Prostate gland (tissue), 2 donors: ENCODE measurements around the gene GLIS1. TPM values are rescaled to one million over a fixed set of nuclear protein-coding genes. Genes with fewer than 3 reads are reported as not detected.

Experiments used
- DNase-seq: peaks from one replicate; pipeline ENCODE4 v3.0.0-alpha.2; 2019; ENCODE audit warnings: low spot score
- H3K27ac ChIP-seq, 2 donors: fragments of 200-600 bp; sonication (generic); 2 replicates each; pipeline ENCODE4 v1.5.1; 2017 to 2019
- H3K27me3 ChIP-seq: fragments of 200-600 bp; sonication (generic); replicated peaks from 2 replicates; pipeline ENCODE4 v1.5.1; 2019; ENCODE audit not compliant: insufficient read depth
- H3K36me3 ChIP-seq, 2 donors: fragments of 200-600 bp; sonication (generic); 1 replicate in 1 of 2; 2 replicates in 1 of 2; pipeline versions ENCODE4 v1.5.1 to v1.8.1; 2017 to 2019
- H3K4me1 ChIP-seq: fragments of 200-600 bp; sonication (generic); replicated peaks from 2 replicates; pipeline ENCODE4 v1.5.1; 2019
- H3K4me3 ChIP-seq, 2 donors: fragments of 200-600 bp; sonication (generic); 2 replicates each; pipeline ENCODE4 v1.5.1; 2017 to 2019
- H3K9me3 ChIP-seq: fragments of 200-600 bp; sonication (generic); 2 replicates; pipeline ENCODE4 v1.5.1; 2017
- CTCF ChIP-seq, 4 experiments: fragments of 200-600 bp in 2 of 4; fragments of 450-650 bp in 2 of 4; sonication (generic) in 2 of 4; IDR thresholded peaks; 1 replicate in 3 of 4; 2 replicates in 1 of 4; pipeline ENCODE4 v1.5.1; 2016 to 2019; ENCODE audit warnings: antibody characterized with exemption in 4 of 4, mild to moderate bottlenecking in 2 of 4, moderate library complexity in 2 of 4
- POLR2A ChIP-seq: fragments of 450-650 bp; IDR thresholded peaks from one replicate; pipeline ENCODE4 v1.6.1; 2016; ENCODE audit warnings: antibody characterized with exemption, mild to moderate bottlenecking
- POLR2AphosphoS5 ChIP-seq: sonication (generic); formaldehyde crosslinking; IDR thresholded peaks from one replicate; pipeline ENCODE4 v1.6.1; 2017; ENCODE audit warnings: antibody characterized with exemption
- WGBS: methylation state at CpG from one replicate; pipeline ENCODE4 v1.1.5; 2018; 5-methylcytosine and 5-hydroxymethylcytosine counted together
- intact Hi-C: fragments of 100-400 bp; cut with DNase I; formaldehyde crosslinking; loops from one replicate; pipeline ENCODE4 v1.14.2; 2022
- total RNA-seq, 2 donors: library from RNA; depleted of rRNA; stranded (reverse); fragments of >200 nt; gene quantifications; one replicate each; pipeline ENCODE4 v1.1.0, GENCODE V29; 2016

The GLIS1 gene
- total RNA-seq, 2 donors from 2014 or later: 1.1 to 8.1 TPM

- H3K27ac ChIP-seq: no peak overlapping the region
- intact Hi-C loops: no loop called here
Measured at GRCh38 chr1:53699981-53700380, 39.0 kb downstream of the GLIS1 start.

GRCh38 chr1:53698384-53698980, 40.5 kb downstream of the GLIS1 start:
- H3K36me3 ChIP-seq: no peaks in the 10 kb centered on the region
- H3K9me3 ChIP-seq: no peaks in the 10 kb centered on the region
- WGBS: 44% methylated on average over 7 of the region's 7 CpGs
- no peak overlapping the region for H3K4me3 ChIP-seq
- no peaks in the 10 kb centered on the region for H3K27me3 ChIP-seq
- no peak for DNase-seq
- intact Hi-C loops: no loop called here
- H3K27ac ChIP-seq: peak overlapping the region; percentile 21 to 24
- no peaks in the 10 kb centered on the region for H3K4me1 ChIP-seq
- no peak for TF ChIP-seq POLR2AphosphoS5
- no peak for TF ChIP-seq CTCF (IDR thresholded peaks at IDR 0.05)
- no peak for TF ChIP-seq POLR2A

More at GRCh38 chr1:53699981-53700380, 39.0 kb downstream of the GLIS1 start:
- Histone ChIP-seq H3K9me3 (no peaks in the 10 kb centered on the region), H3K4me1 (no peaks in the 10 kb centered on the region), H3K4me3 (no peak overlapping the region), H3K36me3 (no peaks in the 10 kb centered on the region), H3K27me3 (no peaks in the 10 kb centered on the region)
- 92% methylated on average over 8 of the region's 8 CpGs for WGBS
- TF ChIP-seq CTCF (IDR thresholded peaks at IDR 0.05) (no peak), POLR2AphosphoS5 (no peak), POLR2A (no peak)
- no peak for DNase-seq

- intact Hi-C loops: no loop called here
- WGBS: 22% methylated on average over 14 of the region's 14 CpGs
- H3K27ac ChIP-seq: peak overlapping the region; percentile 16 to 21
Measured at GRCh38 chr1:53697721-53698383, 41.1 kb downstream of the GLIS1 start.

GRCh38 chr1:53696990-53697389, 42.0 kb downstream of the GLIS1 start:
- intact Hi-C loops: no loop called here
- Histone ChIP-seq H3K4me3 (no peak overlapping the region), H3K9me3 (no peaks in the 10 kb centered on the region), H3K27me3 (no peaks in the 10 kb centered on the region), H3K36me3 (no peaks in the 10 kb centered on the region), H3K4me1 (no peaks in the 10 kb centered on the region), H3K27ac (no peak overlapping the region)
- no peak for TF ChIP-seq POLR2A
- TF ChIP-seq CTCF (IDR thresholded peaks at IDR 0.05): no peak
- TF ChIP-seq POLR2AphosphoS5: no peak
- WGBS: 79% methylated on average over 2 of the region's 2 CpGs
- DNase-seq: no peak

More at GRCh38 chr1:53697721-53698383, 41.1 kb downstream of the GLIS1 start:
- Histone ChIP-seq H3K4me3 (no peak overlapping the region), H3K4me1 (no peaks in the 10 kb centered on the region), H3K27me3 (no peaks in the 10 kb centered on the region), H3K9me3 (no peaks in the 10 kb centered on the region), H3K36me3 (no peaks in the 10 kb centered on the region)
- no peak for TF ChIP-seq POLR2A
- peak; percentile 43 for TF ChIP-seq POLR2AphosphoS5
- no peak for DNase-seq

GRCh38 chr1:53696571-53696970, 42.4 kb downstream of the GLIS1 start:
- no peak for TF ChIP-seq CTCF (IDR thresholded peaks at IDR 0.05)
- no peak for TF ChIP-seq POLR2A
- TF ChIP-seq POLR2AphosphoS5: no peak
- no peaks in the 10 kb centered on the region for H3K4me1 ChIP-seq
- intact Hi-C loops: no loop called here
- H3K27ac ChIP-seq: no peak overlapping the region
- 88% methylated on average over 11 of the region's 11 CpGs for WGBS
- DNase-seq: no peak
- H3K27me3 ChIP-seq: no peaks in the 10 kb centered on the region
- H3K36me3 ChIP-seq: no peaks in the 10 kb centered on the region
- no peaks in the 10 kb centered on the region for H3K9me3 ChIP-seq
- H3K4me3 ChIP-seq: no peak overlapping the region
